ENCODE measurements around the gene RTBDN.

RTBDN gene

DNA sequence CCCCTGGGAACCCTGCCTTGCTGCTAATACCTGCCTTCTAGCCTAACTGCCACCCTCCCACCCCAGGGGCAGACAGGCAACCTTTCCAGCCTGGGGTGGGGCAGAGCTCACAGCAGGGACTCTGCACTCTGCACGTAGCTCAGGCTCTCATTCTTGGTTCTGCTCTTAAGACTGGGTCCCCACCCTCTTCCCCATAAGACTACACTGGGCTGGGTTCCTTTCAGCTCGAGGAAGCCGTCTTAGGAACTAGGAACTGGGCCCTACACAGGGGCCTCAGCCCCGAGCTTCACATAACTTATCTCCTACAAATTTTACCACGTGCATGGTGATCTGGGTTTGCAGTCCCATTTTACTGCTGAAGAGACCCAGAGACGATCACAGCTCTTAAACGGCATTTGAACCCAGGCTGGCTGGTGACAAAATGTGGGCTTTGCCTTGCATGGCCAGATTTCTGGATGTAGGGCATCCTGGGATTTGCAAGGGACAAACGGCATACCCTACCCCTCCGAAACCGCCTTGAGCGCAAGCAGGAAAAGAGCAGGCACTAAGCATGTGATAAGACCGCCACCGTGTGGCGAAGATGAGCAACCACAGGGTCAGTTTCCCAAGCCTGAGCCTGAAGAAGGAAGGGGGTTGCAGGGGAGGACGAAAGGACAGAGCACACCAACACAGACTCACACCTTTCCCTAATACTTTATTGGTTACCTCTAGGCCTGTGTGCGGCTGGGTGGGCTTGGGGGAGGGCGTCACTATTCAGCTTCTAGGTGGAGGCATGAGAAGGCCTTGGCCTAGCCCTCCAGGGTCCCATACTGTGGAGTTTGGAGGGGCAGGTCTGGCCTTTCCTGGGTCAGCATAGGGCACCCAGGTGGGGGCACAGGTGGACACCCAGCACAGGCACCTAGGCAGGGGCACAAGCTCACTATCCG, 38.0 kb downstream of the RTBDN start:
- DNase-seq = peak; percentile 85 to 91
- no peak for TF ChIP-seq GATA1 (IDR thresholded peaks at IDR 0.05; ENCODE audit: low read depth, low read length)
- peak; percentile 72 for TF ChIP-seq POLR2A (IDR thresholded peaks at IDR 0.05; ENCODE audit: low read length)

DNA sequence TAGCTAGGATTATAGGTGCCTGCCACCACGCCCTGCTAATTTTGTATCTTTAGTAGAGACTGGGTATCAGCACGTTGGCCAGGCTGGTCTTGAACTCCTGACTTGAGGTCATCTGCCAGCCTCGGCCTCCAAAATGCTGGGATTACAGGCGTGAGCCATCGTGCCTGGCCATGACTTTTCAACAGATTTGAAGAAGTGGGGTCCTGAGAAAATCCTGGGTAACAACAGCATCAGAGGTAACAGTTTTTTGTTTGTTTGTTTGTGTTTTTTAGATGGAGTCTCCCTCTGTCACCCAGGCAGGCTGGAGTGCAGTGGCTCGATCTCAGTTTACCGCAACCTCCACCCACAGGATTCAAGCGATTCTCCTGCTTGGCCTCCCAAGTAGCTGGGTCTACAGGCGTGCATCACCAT, 39.4 kb downstream of the RTBDN start:
- DNase-seq = no peak
- no peak for TF ChIP-seq GATA1 (IDR thresholded peaks at IDR 0.05; ENCODE audit: low read depth, low read length)
- no peak for TF ChIP-seq POLR2A (IDR thresholded peaks at IDR 0.05; ENCODE audit: low read length)

DNA sequence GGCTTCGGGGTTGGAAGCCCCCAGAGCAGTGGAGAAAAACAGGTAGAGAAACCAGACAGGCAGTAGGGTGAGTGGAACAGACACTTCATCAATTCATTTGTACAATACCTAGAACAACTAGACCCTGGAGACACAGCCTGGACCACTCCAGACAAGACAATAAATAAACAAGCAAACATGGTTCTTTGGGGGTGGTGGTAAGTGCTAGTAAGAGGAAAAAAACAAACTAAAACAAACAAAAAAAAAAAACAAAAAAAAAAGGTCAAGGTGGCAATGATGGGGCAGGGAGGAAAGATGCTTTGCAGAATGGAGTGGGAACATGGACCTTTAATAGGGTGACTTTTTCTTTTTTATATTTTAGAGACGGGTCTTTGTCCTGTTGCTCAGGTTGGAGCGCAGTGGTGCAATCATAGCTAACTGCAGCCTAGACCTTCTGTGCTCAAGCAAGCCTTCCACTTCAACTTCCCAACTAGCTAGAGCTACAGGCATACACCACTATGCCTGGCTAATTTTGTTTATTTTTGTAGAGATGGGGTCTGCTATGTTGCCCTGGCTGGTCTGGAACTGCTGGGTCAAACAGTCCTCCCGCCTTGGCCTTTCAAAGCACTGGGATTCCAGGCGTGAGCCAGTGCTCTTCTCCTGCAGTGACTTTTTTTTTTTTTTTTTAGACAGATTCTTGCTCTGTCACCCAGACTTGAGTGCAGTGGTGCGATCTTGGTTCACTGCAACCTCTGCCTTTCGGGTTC, 40.0 kb downstream of the RTBDN start:
- DNase-seq = peak in 1 of 2 experiments; percentile 59
- TF ChIP-seq GATA1 (IDR thresholded peaks at IDR 0.05; ENCODE audit: low read depth, low read length) = no peak
- TF ChIP-seq POLR2A (IDR thresholded peaks at IDR 0.05; ENCODE audit: low read length) = no peak

DNA sequence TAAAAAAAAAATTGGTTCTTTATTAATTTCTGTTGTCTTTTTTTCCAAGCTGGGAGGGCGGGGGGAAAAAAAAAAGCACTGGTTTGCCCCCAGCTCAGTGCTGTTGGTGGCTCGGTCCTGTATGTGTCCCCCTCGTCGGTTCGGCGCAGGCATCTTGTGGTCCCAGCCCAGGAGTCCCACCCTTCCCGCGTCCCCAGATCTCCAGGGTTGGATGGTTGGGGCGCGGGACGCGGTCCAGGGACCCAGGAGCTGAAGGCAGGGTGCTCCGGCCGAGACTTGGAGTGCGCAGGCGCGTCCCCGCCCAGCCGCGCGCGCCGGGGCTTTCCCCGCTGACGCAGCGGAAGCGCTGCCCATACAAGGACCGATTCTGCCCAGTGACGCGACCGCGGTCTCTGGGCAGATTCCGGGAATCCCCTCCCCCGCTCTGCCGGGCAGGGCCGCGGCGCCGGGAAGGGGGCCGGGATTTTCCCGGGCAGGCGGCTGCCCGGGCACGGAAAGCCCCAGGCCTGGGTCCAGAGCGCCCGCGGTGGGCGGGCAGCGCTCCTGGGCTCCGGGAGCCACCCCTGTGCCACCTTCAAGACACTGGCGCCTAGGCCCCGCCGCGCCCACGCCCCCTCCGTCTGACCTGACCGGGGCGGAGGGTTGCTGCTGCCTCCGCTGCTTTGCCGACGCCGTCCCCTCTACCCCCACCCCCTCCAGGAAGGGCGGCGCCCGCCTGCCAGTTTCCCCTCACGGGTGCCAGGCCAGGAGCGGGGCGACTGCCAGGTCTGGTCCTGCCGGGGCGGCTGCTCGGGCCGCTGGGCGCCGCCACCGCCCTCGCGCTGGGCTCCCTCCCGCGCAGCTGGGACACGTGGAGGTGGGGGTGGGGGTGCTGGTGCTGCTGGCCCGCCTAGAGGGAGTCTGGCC, 40.8 kb downstream of the RTBDN start:
- peak; percentile 94 to 98 for DNase-seq
- TF ChIP-seq GATA1 (IDR thresholded peaks at IDR 0.05; ENCODE audit: low read depth, low read length) (no peak), POLR2A (IDR thresholded peaks at IDR 0.05; ENCODE audit: low read length) (peak; percentile 93)

DNA sequence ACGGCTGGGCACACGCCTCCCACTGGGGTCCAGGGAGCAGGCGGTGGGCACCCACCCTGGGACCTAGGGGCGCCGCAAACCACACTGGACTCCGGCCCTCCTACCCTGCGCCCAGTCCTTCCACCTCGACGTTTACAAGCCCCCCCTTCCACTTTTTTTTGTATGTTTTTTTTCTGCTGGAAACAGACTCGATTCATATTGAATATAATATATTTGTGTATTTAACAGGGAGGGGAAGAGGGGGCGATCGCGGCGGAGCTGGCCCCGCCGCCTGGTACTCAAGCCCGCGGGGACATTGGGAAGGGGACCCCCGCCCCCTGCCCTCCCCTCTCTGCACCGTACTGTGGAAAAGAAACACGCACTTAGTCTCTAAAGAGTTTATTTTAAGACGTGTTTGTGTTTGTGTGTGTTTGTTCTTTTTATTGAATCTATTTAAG, 41.5 kb downstream of the RTBDN start:
- DNase-seq = no peak
- no peak for TF ChIP-seq GATA1 (IDR thresholded peaks at IDR 0.05; ENCODE audit: low read depth, low read length)

DNA sequence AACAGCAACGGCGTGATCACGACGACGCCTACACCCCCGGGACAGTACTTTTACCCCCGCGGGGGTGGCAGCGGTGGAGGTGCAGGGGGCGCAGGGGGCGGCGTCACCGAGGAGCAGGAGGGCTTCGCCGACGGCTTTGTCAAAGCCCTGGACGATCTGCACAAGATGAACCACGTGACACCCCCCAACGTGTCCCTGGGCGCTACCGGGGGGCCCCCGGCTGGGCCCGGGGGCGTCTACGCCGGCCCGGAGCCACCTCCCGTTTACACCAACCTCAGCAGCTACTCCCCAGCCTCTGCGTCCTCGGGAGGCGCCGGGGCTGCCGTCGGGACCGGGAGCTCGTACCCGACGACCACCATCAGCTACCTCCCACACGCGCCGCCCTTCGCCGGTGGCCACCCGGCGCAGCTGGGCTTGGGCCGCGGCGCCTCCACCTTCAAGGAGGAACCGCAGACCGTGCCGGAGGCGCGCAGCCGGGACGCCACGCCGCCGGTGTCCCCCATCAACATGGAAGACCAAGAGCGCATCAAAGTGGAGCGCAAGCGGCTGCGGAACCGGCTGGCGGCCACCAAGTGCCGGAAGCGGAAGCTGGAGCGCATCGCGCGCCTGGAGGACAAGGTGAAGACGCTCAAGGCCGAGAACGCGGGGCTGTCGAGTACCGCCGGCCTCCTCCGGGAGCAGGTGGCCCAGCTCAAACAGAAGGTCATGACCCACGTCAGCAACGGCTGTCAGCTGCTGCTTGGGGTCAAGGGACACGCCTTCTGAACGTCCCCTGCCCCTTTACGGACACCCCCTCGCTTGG, 42.1 kb downstream of the RTBDN start:
- peak; percentile 78 to 86 for DNase-seq
- no peak for TF ChIP-seq POLR2A (IDR thresholded peaks at IDR 0.05; ENCODE audit: low read length)
- TF ChIP-seq GATA1 (IDR thresholded peaks at IDR 0.05; ENCODE audit: low read depth, low read length) = no peak

DNA sequence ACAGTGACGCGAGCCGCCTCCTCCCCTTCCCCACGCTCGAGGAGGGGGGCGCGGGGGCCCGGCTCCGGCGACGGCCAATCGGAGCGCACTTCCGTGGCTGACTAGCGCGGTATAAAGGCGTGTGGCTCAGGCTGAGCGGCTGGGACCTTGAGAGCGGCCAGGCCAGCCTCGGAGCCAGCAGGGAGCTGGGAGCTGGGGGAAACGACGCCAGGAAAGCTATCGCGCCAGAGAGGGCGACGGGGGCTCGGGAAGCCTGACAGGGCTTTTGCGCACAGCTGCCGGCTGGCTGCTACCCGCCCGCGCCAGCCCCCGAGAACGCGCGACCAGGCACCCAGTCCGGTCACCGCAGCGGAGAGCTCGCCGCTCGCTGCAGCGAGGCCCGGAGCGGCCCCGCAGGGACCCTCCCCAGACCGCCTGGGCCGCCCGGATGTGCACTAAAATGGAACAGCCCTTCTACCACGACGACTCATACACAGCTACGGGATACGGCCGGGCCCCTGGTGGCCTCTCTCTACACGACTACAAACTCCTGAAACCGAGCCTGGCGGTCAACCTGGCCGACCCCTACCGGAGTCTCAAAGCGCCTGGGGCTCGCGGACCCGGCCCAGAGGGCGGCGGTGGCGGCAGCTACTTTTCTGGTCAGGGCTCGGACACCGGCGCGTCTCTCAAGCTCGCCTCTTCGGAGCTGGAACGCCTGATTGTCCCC, 42.9 kb downstream of the RTBDN start, which contains the start of gene JUNB:
Gene JUNB, plus strand, starts transcription at position 142 of the 706 bp plus-strand sequence. Its CDS starts 286 bp downstream, at position 428.
- TF ChIP-seq GATA1 (IDR thresholded peaks at IDR 0.05; ENCODE audit: low read depth, low read length) (no peak), POLR2A (IDR thresholded peaks at IDR 0.05; ENCODE audit: low read length) (peak; percentile 100)

DNA sequence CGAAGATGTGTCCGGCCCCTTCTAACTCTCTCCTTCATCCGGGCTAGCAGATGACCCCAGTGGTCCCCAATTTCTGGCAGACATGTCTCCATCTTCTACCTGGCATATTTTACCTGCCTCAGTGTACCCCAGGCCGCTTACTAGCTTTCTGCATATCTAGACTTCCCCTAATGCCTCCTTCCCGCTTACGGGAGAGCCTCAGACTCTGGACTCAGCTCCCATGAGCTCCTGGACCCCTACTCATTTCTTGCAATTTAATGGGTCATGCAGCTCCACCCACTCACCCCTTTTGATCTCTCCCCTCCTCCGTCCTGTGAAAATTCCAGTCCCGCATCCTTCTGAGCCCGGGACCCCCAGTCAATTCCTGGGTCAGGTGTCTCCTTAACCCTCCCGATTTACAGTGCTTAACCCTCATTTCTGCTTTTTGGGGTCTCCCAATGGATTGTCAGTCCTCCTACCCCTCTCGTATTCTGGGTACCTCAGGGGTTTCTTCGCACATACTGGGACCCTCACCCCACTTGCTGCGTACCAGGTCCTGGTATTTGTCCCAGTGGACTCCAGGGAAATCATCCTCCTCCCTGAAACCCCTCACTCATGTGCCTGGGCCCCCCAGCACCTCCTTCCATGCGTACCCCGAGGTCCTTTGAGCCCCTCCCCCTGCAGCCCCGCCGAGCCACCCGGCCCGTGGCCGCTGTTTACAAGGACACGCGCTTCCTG, 43.6 kb downstream of the RTBDN start:
- TF ChIP-seq GATA1 (IDR thresholded peaks at IDR 0.05; ENCODE audit: low read depth, low read length) (no peak), POLR2A (IDR thresholded peaks at IDR 0.05; ENCODE audit: low read length) (no peak)
- no peak for DNase-seq

More for the DNA sequence above, 42.9 kb downstream of the RTBDN start, which contains the start of gene JUNB:
- peak; percentile 96 to 98 for DNase-seq

DNA sequence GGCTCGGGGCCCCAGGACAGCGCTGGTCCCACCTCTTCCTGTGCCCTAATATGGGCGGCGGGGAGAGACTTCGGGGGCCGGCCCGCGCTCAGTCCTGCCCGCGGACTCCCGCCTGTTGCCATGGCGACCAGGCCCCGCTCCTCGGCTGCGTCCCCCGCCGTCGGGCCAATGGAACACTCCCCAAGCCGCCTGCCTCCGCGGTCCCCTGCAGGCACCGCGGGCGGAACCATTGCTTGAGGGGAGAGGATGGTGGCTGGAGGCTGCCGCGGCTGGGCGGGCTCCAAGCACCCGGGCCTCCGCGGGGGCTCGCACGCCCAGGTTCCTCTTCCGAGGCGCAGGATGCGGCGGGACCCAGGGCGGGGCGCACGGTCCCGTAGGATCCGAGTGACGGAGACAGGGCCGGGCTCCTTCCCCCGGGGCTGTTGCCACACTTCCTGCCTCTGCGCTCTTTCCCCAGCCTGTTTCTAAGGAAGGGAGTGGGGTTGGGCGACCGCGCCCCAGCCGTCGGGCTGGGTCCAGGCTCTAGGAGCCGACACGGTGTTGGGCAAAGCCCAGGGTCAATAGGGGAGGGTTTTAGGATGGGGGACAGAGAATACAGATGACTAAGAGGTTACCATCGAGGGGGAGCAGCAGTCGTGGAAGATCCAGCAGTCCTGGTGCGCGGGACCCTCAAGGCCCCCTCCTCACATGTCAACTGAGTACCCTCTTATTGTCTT, 44.3 kb downstream of the RTBDN start:
- DNase-seq = peak; percentile 100

DNA sequence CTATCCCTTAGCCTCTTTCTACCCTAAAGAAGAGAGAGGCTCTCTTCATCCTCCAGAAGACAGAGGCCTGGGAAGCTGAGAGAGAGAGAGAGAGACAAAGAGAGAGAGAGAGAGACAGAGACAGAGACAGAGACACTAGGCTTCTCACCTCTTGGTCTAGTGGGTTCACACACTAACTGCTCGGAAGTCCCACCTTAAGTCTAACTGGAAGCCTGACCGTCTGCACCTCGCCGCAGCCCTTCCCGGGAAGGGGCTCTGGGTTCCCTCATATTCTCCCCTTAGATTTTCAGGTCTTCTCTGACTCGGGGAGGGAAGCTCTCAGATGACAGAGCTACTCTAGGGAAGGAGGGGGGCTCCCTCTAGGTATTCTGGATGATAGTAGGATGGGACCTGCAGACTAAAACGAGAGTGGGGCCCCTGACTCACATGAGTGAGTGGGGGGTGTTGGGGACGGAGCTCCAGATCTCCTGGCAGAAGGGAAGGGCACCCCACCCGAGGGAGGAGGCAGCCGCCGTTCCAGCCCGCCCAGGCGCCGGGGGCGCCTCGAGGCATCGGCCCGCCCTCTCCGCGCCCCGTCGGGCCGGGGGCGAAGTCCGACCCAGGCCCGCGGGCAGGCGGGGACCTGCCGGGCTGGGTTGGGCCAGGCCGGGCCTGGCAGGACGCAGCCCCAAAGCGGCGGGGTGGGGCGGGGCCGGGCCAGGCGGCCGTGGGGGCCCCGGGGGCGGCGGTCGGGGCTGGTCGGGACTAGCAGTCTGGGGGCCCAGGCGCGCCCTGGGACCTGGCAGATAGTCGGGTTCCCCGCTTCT, 45.1 kb downstream of the RTBDN start:
- DNase-seq = no peak
- TF ChIP-seq GATA1 (IDR thresholded peaks at IDR 0.05; ENCODE audit: low read depth, low read length) (no peak), POLR2A (IDR thresholded peaks at IDR 0.05; ENCODE audit: low read length) (peak; percentile 15)

More for the DNA sequence above, 44.3 kb downstream of the RTBDN start:
- TF ChIP-seq POLR2A (IDR thresholded peaks at IDR 0.05; ENCODE audit: low read length) (peak; percentile 73), GATA1 (IDR thresholded peaks at IDR 0.05; ENCODE audit: low read depth, low read length) (no peak)

Data from erythroblast (primary cell).